Transverse colon (tissue), 4 donors: ENCODE results near the gene TARBP2. TPM values are rescaled to one million over a fixed set of nuclear protein-coding genes. Genes with fewer than 3 reads are reported as not detected.

ENCODE experiments used
- DNase-seq: peaks from one replicate; pipeline ENCODE4 v3.0.0-alpha.2; 2019
- H3K27ac ChIP-seq, 4 donors: fragments of 200-600 bp; sonication (generic); 2 replicates each; pipeline ENCODE4 v1.5.1; 2016 to 2018; ENCODE audit warnings: inconsistent platforms in 4 of 4
- H3K27me3 ChIP-seq: fragments of 200-600 bp; sonication (generic); 2 replicates; pipeline ENCODE4 v1.5.1; 2017; ENCODE audit warnings: inconsistent platforms
- H3K36me3 ChIP-seq, 4 donors: fragments of 200-600 bp; sonication (generic); 2 replicates each; pipeline ENCODE4 v1.5.1; 2017 to 2019; ENCODE audit warnings: inconsistent platforms in 4 of 4
- H3K4me1 ChIP-seq, 4 donors: fragments of 200-600 bp; sonication (generic); 2 replicates each; pipeline ENCODE4 v1.5.1; 2017 to 2020; ENCODE audit warnings: inconsistent platforms in 4 of 4
- H3K4me3 ChIP-seq, 4 donors: fragments of 200-600 bp; sonication (generic); 1 replicate in 1 of 4; 2 replicates in 3 of 4; pipeline versions ENCODE4 v1.5.1 to v1.6.1; 2017 to 2019; ENCODE audit warnings: inconsistent platforms in 4 of 4
- H3K9me3 ChIP-seq, 2 donors: fragments of 200-600 bp; sonication (generic); 2 replicates each; pipeline ENCODE4 v1.5.1; 2017 to 2019; ENCODE audit warnings: inconsistent platforms in 2 of 2
- EP300 ChIP-seq: sonication (generic); formaldehyde crosslinking; IDR thresholded peaks from one replicate; pipeline ENCODE4 v1.6.1; 2017; ENCODE audit warnings: antibody characterized with exemption, low read depth
- POLR2A ChIP-seq: fragments of 450-650 bp; IDR thresholded peaks from one replicate; pipeline ENCODE4 v1.6.1; 2016; ENCODE audit warnings: antibody characterized with exemption, mild to moderate bottlenecking, moderate library complexity
- POLR2AphosphoS5 ChIP-seq, 3 donors: sonication (generic); formaldehyde crosslinking; IDR thresholded peaks; one replicate each; pipeline ENCODE4 v1.6.1; 2016; ENCODE audit warnings: antibody characterized with exemption in 3 of 3
- WGBS, 2 donors: methylation state at CpG; one replicate each; pipeline ENCODE4 v1.1.5; 2018; ENCODE audit warnings: low coverage in 1 of 2; 5-methylcytosine and 5-hydroxymethylcytosine counted together
- in situ Hi-C, 4 donors: fragments of 200-750 bp; cut with MboI; loops; one replicate each; pipeline versions ENCODE4 v1.15.0 to v1.15.1; 2017; ENCODE audit warnings: low sequenced_read_pairs in 3 of 4, low pct_ligation_motif_present in 1 of 4, low pct_unique_long_range_greater_than_20kb in 1 of 4
- intact Hi-C: fragments of 100-400 bp; cut with DNase I; formaldehyde crosslinking; loops from one replicate; pipeline ENCODE4 v1.15.1; 2023; ENCODE audit warnings: low total_unique reads
- total RNA-seq, 4 donors: library from RNA; depleted of rRNA; stranded (reverse); fragments of >200 nt; gene quantifications; one replicate each; pipeline ENCODE4 v1.1.0, GENCODE V29; 2016
- TF ChIP-seq, protein P1 (sequence below), 5 experiments: fragments of 200-600 bp in 3 of 5; fragments of 450-650 bp in 2 of 5; sonication (generic) in 3 of 5; IDR thresholded peaks; 1 replicate in 2 of 5; 2 replicates in 3 of 5; pipeline ENCODE4 v1.5.1; 2016 to 2017; ENCODE audit warnings: antibody characterized with exemption in 5 of 5, inconsistent platforms in 3 of 5, mild to moderate bottlenecking in 2 of 5, moderate library complexity in 1 of 5

The TARBP2 gene
- total RNA-seq, 4 donors from 2014 or later = 22.4 to 37.0 (median 34.1) TPM

- in situ Hi-C loops = no loop called here
- H3K27ac ChIP-seq = peak overlapping the region in 1 of 4 donors; percentile 96
- H3K27me3 ChIP-seq = no peaks in the 10 kb centered on the region
- no peak for TF ChIP-seq POLR2AphosphoS5 (IDR thresholded peaks at IDR 0.05)
- TF ChIP-seq EP300 = no peak
- no peak for TF ChIP-seq POLR2A
- TF ChIP-seq, protein P1, sequence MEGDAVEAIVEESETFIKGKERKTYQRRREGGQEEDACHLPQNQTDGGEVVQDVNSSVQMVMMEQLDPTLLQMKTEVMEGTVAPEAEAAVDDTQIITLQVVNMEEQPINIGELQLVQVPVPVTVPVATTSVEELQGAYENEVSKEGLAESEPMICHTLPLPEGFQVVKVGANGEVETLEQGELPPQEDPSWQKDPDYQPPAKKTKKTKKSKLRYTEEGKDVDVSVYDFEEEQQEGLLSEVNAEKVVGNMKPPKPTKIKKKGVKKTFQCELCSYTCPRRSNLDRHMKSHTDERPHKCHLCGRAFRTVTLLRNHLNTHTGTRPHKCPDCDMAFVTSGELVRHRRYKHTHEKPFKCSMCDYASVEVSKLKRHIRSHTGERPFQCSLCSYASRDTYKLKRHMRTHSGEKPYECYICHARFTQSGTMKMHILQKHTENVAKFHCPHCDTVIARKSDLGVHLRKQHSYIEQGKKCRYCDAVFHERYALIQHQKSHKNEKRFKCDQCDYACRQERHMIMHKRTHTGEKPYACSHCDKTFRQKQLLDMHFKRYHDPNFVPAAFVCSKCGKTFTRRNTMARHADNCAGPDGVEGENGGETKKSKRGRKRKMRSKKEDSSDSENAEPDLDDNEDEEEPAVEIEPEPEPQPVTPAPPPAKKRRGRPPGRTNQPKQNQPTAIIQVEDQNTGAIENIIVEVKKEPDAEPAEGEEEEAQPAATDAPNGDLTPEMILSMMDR (IDR thresholded peaks at IDR 0.05) = no peak
- no peak for DNase-seq
- peaks cover 0 to 54% (median 24%) of the 10 kb centered on the region in 4 donors for H3K36me3 ChIP-seq
- H3K9me3 ChIP-seq = no peaks in the 10 kb centered on the region
- WGBS, 2 donors = 37 to 40% methylated on average over 4 to 6 of the region's 6 CpGs
- intact Hi-C loops = no loop called here
- peak overlapping the region in 1 of 4 donors; percentile 88 for H3K4me3 ChIP-seq
- peaks cover 9 to 21% (median 18%) of the 10 kb centered on the region in 4 donors for H3K4me1 ChIP-seq
Measured at GRCh38 chr12:53453953-53454640, 47.0 kb upstream of the TARBP2 start.

GRCh38 chr12:53454707-53455106, 46.4 kb upstream of the TARBP2 start:
- peaks cover 9 to 21% (median 18%) of the 10 kb centered on the region in 4 donors for H3K4me1 ChIP-seq
- in situ Hi-C loops (no loop called here), intact Hi-C loops (no loop called here)
- H3K9me3 ChIP-seq = no peaks in the 10 kb centered on the region
- H3K36me3 ChIP-seq = peaks cover 0 to 60% (median 27%) of the 10 kb centered on the region in 4 donors
- H3K27ac ChIP-seq = no peak overlapping the region
- TF ChIP-seq POLR2AphosphoS5 (IDR thresholded peaks at IDR 0.05) (no peak), POLR2A (no peak)
- no peaks in the 10 kb centered on the region for H3K27me3 ChIP-seq
- WGBS, 2 donors = 68% methylated on average over 3 of the region's 3 CpGs; no CpG with 5 or more reads in 1 of the 2 donors
- no peak for DNase-seq
- no peak overlapping the region for H3K4me3 ChIP-seq

DNA sequence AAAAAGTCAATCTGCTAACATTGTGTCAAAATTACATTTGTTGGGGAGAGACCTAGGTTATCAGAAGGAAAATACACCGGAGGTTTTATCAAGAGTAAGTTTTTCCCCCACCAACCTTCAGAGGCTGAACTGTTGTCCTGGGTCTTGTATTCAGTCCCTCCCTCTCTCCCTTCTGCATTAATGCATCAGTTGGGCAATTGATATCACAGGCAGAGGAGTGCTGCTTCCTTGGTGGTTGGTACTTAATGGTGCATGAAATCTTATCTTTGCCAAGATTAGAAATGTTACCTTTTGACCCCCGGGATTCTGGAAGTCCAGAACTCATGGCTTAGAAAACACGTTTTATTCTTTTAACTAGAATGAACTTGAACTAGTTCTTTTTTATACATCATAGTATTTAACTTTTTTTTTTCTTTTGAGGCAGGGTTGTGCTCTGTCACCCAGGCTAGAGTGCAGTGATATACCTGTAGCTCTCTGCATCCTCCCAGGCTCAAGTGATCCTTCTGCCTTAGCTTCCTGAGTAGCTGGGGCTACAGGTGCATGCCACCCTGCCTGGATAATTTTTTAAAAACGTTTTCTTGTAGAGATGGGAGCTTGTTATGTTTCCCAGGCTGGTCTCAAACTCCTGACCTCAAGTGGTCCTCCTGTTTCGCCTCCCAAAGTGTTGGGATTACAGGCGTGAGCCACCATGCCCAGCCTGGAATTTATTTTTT, 44.3 kb upstream of the TARBP2 start:
- Histone ChIP-seq H3K27ac (no peak overlapping the region), H3K36me3 (peaks cover 0 to 82% (median 38%) of the 10 kb centered on the region in 4 donors), H3K4me1 (peaks cover 9 to 19% (median 15%) of the 10 kb centered on the region in 4 donors), H3K9me3 (no peaks in the 10 kb centered on the region), H3K4me3 (no peak overlapping the region), H3K27me3 (no peaks in the 10 kb centered on the region)
- WGBS, 2 donors = 75 to 77% methylated on average over 5 to 6 of the region's 6 CpGs
- in situ Hi-C loops (no loop called here), intact Hi-C loops (no loop called here)
- TF ChIP-seq, protein P1 (IDR thresholded peaks at IDR 0.05) = no peak
- TF ChIP-seq POLR2A (no peak), POLR2AphosphoS5 (IDR thresholded peaks at IDR 0.05) (no peak), EP300 (no peak)
- DNase-seq = no peak

- H3K9me3 ChIP-seq = no peaks in the 10 kb centered on the region
- TF ChIP-seq POLR2A (no peak), EP300 (no peak), POLR2AphosphoS5 (IDR thresholded peaks at IDR 0.05) (no peak)
- TF ChIP-seq, protein P1 (IDR thresholded peaks at IDR 0.05) = no peak
- WGBS, 2 donors = 73 to 78% methylated on average over 4 of the region's 4 CpGs
- no peaks in the 10 kb centered on the region for H3K27me3 ChIP-seq
- H3K27ac ChIP-seq = no peak overlapping the region
- in situ Hi-C loops = no loop called here
- intact Hi-C loops = no loop called here
- H3K36me3 ChIP-seq = peaks cover 0 to 100% (median 52%) of the 10 kb centered on the region in 4 donors
- no peak for DNase-seq
- peaks cover 2 to 7% (median 5%) of the 10 kb centered on the region in 4 donors for H3K4me1 ChIP-seq
- H3K4me3 ChIP-seq = no peak overlapping the region
Measured at GRCh38 chr12:53459097-53459496, 42.0 kb upstream of the TARBP2 start.
